A673 (cell line): ENCODE data around the gene SELE. TPM values are rescaled to one million over a fixed set of nuclear protein-coding genes. Genes with fewer than 3 reads are reported as not detected.

Experiments
- BruUV-seq: library from RNA; stranded (reverse); fragments of 400-500 nt; replicated peaks from 2 replicates; lab custom pipeline; 2021; lab: Mats Ljungman, UMichigan
- CTCF ChIA-PET: fragments of 300-600 bp; sonication (Branson Sonifier 250); formaldehyde crosslinking; loops from one replicate; lab custom pipeline; 2022; ENCODE audit warnings: antibody characterized with exemption; lab: Charles Lee
- POLR2A ChIA-PET: fragments of 300-600 bp; sonication (Branson Sonifier 250); formaldehyde crosslinking; loops from one replicate; lab custom pipeline; 2022; ENCODE audit warnings: antibody characterized with exemption; ENCODE audit not compliant: low non-redundant PET; lab: Charles Lee
- DNase-seq: peaks from one replicate; pipeline ENCODE4 v3.0.0-alpha.2; 2015; ENCODE audit warnings: low spot score
- H3K27ac ChIP-seq: fragments of 200-600 bp; sonication (generic); 2 replicates; pipeline ENCODE4 v1.5.1; 2016; ENCODE audit warnings: mixed run types, low read depth, mild to moderate bottlenecking, mixed read lengths, antibody characterized with exemption, low read length; ENCODE audit not compliant: poor library complexity, severe bottlenecking
- H3K27me3 ChIP-seq: fragments of 200-600 bp; sonication (generic); replicated peaks from 2 replicates; pipeline ENCODE4 v1.6.1; 2017; ENCODE audit warnings: mixed run types, low read depth, mild to moderate bottlenecking, mixed read lengths, antibody characterized with exemption, low read length; ENCODE audit not compliant: insufficient read depth, poor library complexity
- H3K36me3 ChIP-seq: fragments of 200-600 bp; sonication (generic); 2 replicates; pipeline ENCODE4 v1.6.1; 2016; ENCODE audit warnings: mixed run types, mild to moderate bottlenecking, mixed read lengths, antibody characterized with exemption, low read length; ENCODE audit not compliant: insufficient read depth, poor library complexity, severe bottlenecking
- H3K4me1 ChIP-seq: fragments of 200-600 bp; sonication (generic); 2 replicates; pipeline ENCODE4 v1.6.1; 2017; ENCODE audit warnings: mixed run types, mild to moderate bottlenecking, mixed read lengths, antibody characterized with exemption, low read length; ENCODE audit not compliant: insufficient read depth, poor library complexity, severe bottlenecking
- H3K4me3 ChIP-seq: fragments of 200-600 bp; sonication (generic); 2 replicates; pipeline ENCODE4 v1.5.1; 2016; ENCODE audit warnings: low read depth, mixed run types, mild to moderate bottlenecking, mixed read lengths, low read length; ENCODE audit not compliant: poor library complexity, severe bottlenecking
- H3K9me3 ChIP-seq: fragments of 200-600 bp; sonication (generic); 2 replicates; pipeline ENCODE4 v1.6.1; 2016; ENCODE audit warnings: mixed run types, low read depth, mild to moderate bottlenecking, mixed read lengths, antibody characterized with exemption, low read length; ENCODE audit not compliant: poor library complexity, severe bottlenecking
- CTCF ChIP-seq: fragments of 300-800, 200-600 bp; sonication (generic); conservative IDR thresholded peaks from 2 replicates; pipeline ENCODE4 v1.5.1; 2017; ENCODE audit warnings: low read depth, mild to moderate bottlenecking, antibody characterized with exemption, low read length, moderate library complexity, mixed read lengths
- EZH2 ChIP-seq: fragments of 200-600 bp; sonication (generic); IDR thresholded peaks from 2 replicates; pipeline ENCODE4 v1.6.1; 2017; ENCODE audit warnings: borderline replicate concordance, low read depth, mild to moderate bottlenecking, mixed read lengths, antibody characterized with exemption, low read length; ENCODE audit not compliant: poor library complexity, severe bottlenecking
- intact Hi-C: fragments of 100-400 bp; cut with micrococcal nuclease; formaldehyde crosslinking; loops from one replicate; pipeline ENCODE4 v1.10.0; 2022; ENCODE audit not compliant: unreplicated experiment
- total RNA-seq: library from RNA; stranded (reverse); gene quantifications from 2 replicates; pipeline ENCODE4 v1.2.3, GENCODE V29; 2021

The SELE gene
- total RNA-seq, 1 experiment from 2014 or later: not detected

- POLR2A ChIA-PET: no interaction called here
- H3K4me1 ChIP-seq: no peaks in the 10 kb centered on the region
- no TSS peak for BruUV-seq
- CTCF ChIA-PET: no interaction called here
- DNase-seq: no peak
- peaks cover 6% of the 10 kb centered on the region for H3K27me3 ChIP-seq
- no peaks in the 10 kb centered on the region for H3K36me3 ChIP-seq
- no peaks in the 10 kb centered on the region for H3K9me3 ChIP-seq
- TF ChIP-seq CTCF (no peak), EZH2 (no peak)
- no peak overlapping the region for H3K4me3 ChIP-seq
- intact Hi-C loops: no loop called here
- no peak overlapping the region for H3K27ac ChIP-seq
Measured at GRCh38 chr1:169696273-169697100, 37.4 kb downstream of the SELE start.

- TF ChIP-seq EZH2: no peak
- no peak for TF ChIP-seq CTCF
- no peaks in the 10 kb centered on the region for H3K9me3 ChIP-seq
- ChIA-PET POLR2A (no interaction called here), CTCF (no interaction called here)
- no peak for DNase-seq
- no peaks in the 10 kb centered on the region for H3K4me1 ChIP-seq
- no peak overlapping the region for H3K4me3 ChIP-seq
- peaks cover 6% of the 10 kb centered on the region for H3K27me3 ChIP-seq
- H3K27ac ChIP-seq: no peak overlapping the region
- no peaks in the 10 kb centered on the region for H3K36me3 ChIP-seq
- no TSS peak for BruUV-seq
- intact Hi-C loops: no loop called here
Measured at GRCh38 chr1:169694304-169695075, 39.4 kb downstream of the SELE start.

GRCh38 chr1:169692756-169693460 is 41.0 kb downstream of the SELE start:
- Histone ChIP-seq H3K4me1 (no peaks in the 10 kb centered on the region), H3K4me3 (no peak overlapping the region), H3K27me3 (peaks cover 6% of the 10 kb centered on the region), H3K27ac (no peak overlapping the region), H3K36me3 (no peaks in the 10 kb centered on the region), H3K9me3 (no peaks in the 10 kb centered on the region)
- no TSS peak for BruUV-seq
- POLR2A ChIA-PET: no interaction called here
- intact Hi-C loops: no loop called here
- CTCF ChIA-PET: no interaction called here
- no peak for DNase-seq
- TF ChIP-seq CTCF: no peak
- TF ChIP-seq EZH2: no peak
